ENCODE measurements around the gene CORO6.
"Not testable (repeated sequence)": the region's sequence is repeated elsewhere in the genome, so short reads cannot be mapped to it uniquely, and the experiment has no call there.

Gene CORO6

DNA sequence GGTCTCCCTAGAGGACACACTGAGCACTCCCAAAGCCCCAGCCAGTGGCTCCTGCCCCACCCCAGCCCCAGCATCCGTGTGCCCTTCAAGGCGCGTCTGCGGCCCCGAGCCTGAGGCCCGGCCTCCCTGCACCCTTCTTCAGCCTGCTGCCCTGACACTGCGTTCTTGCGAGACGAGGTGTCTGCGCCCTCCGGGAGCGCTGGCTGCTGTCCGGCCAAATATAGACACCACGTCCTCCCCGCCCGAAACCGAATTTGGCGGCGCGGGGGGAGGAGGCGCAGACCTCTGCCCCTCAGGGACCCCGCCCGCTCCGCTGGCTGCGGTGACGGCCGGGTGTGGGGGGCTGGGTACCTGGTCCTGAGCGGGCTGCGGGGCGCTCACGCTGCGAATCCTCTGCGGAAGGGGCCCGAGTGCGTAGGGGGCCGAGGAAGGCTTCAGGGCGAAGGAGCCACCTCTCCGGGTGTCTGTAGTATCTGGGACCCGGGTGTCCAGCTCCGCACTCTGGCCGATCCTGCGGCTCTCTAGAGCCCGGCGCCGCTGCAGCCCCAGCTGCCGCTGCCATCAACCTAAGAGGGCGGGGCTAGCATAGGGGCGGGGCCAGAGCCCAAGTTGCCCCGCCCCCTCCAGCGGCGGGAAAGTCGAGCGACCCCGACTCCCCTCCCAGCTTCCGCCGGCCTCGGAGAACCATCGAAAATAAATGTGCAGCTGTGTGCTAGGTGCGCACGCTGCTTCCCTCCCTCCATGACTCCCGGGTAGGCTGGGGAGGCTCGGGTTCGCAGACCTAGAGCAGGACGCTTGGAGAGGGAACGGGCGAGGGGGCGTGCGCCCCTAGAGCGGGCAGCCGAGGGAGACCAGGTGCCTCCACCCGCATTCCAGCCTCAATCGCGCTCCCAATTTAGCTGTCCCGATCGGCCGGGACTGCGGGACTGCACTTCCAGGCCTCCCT, at the start of gene CORO6:
Gene CORO6, minus strand, starts transcription at position 576 of the 946 bp plus-strand sequence. CDS start 1,491 bp downstream, outside the sequence.
- peak; percentile 63 for DNase-seq (ENCODE audit: low read depth)

DNA sequence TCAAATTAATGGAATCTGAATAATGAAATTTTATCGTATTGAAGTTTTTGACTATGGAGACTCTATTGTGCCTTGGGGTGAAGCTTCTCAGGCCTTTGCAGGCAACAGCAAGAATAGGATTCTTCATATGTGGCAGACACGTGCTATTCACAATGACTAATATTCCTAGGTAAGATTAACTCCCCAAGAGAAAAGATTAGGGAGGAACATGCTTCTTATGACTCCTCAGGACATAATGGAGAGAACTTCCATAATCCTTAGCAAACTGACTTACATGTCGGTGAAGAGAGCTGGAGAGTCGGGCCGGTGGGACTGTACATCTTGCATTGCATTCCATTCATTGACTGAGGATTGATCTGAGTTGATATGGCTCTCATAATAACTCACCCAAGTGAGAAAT, 48.9 kb upstream of the CORO6 start:
- DNase-seq (ENCODE audit: low read depth) = no peak

- no peak for DNase-seq (ENCODE audit: low read depth)
These were observed 46.6 kb upstream of the CORO6 start for GRCh38 chr17:29669266-29669665.

- no peak for DNase-seq (ENCODE audit: low read depth)
These were observed 45.3 kb upstream of the CORO6 start for GRCh38 chr17:29667969-29668368.

DNA sequence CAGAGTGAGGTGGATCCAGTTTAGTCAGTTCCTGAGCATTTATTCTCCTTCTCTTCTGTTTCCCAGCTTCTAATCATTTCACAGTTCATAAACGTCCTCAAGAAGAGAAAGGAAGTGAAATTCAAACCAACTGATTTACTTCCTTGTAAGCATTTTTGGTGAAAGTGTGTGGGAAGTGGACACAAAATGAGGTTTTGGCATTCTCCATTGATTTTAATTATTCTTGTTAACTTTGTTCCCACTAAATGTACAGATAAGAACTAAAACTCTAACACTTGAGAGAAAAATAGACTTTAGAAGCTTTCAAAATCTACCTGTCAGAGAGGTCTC, 42.7 kb upstream of the CORO6 start:
- DNase-seq (ENCODE audit: low read depth) = no peak

GRCh38 chr17:29664743-29665480, 42.2 kb upstream of the CORO6 start:
- no peak for DNase-seq (ENCODE audit: low read depth)

GRCh38 chr17:29663155-29663554, 40.4 kb upstream of the CORO6 start:
- no peak for DNase-seq (ENCODE audit: low read depth)

GRCh38 chr17:29661213-29661612, 38.5 kb upstream of the CORO6 start:
- DNase-seq (ENCODE audit: low read depth) = no peak

DNA sequence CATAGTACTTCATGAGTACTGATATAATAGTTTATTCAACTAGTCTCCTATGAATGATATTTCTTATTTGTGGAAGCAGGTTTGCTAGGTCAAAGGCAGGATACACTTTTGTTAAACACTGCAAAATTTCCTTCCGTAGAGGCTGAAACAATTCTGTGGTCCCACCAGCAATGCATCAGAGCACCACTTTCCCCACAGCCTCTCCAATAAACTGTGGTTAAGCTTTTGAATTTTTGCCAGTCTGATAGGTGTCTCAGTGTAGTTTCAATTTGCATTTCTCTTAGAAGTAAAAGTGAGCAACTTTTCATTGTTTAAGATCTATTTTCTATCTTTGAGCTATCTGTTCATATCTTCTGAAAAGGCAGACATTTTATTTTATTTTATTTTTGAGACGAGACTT, 36.4 kb upstream of the CORO6 start:
- no peak for DNase-seq (ENCODE audit: low read depth)

DNA sequence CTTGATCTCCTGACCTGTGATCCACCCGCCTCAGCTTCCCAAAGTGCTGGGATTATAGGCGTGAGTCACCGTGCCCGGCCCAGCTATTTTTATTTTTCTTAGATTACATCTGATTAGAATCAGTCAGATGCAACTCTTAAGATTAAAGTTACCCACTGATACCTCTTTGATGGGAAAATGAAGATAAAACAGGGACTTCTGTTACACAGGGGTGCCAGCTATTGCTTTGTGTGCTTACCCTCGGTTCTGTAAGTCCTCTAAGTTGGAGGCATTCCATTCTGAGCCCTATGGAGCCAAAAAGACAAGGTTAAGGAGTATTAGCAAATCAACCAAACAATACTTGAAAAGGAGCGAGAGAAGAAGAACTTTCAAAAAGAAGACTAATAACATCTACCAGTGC, 32.6 kb upstream of the CORO6 start:
- no peak for DNase-seq (ENCODE audit: low read depth)

DNA sequence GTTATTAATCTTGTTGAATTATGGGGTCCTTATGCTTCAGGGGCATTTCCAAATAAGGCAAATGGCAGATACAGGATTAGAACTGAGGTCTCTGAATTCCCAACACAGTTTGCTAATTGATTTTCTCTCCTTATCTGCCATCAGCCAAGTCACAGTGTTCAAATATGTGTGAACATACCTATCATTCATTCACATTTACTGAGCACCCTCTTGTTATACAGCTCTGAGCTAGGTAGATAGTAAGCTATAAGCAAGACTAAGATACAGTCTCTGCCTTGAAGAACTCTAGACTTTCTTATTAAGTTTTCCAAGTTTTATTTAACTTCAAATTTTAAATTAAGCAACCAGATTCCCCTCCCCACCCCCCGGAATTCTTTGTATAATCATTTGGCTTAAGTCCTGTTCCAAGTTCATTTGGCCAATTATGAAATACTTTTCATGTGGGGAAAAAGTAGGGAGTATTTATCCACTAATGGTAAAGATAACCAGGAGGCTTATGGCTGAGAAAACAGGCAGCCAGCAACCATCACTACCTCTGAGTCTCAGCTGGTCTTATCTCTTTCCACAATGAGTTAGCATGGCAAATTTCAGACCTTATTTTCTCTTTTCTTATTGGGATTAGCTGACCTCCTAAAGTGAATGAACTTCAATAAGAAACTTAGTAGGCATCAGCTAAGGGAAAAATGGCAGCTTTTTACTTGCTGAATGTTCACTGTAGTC, 31.4 kb upstream of the CORO6 start:
- no peak for DNase-seq (ENCODE audit: low read depth)

- DNase-seq (ENCODE audit: low read depth) = no peak
These were observed 30.3 kb upstream of the CORO6 start for GRCh38 chr17:29652976-29653375.

GRCh38 chr17:29651913-29652312, 29.2 kb upstream of the CORO6 start:
- DNase-seq (ENCODE audit: low read depth) = not testable (repeated sequence)

DNA sequence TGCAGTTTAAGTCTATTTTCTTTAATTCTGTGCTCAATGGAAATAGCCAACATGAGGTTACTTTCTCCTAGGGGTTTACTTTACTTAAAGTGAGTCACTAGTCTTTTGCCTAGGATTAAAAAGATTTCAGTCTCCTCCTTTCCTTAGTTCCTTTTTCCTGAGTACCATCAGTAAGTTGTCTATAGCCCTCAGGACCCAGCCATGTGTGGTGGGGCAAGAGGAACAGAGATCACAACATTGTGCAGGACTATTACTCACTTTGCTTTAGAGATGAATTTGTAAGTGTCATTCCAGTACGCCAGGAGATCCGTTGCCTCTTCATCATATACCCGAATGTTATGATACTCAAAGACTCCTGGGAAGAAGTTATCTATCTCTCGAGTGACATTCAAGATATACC, 27.7 kb upstream of the CORO6 start:
- no peak for DNase-seq (ENCODE audit: low read depth)

DNA sequence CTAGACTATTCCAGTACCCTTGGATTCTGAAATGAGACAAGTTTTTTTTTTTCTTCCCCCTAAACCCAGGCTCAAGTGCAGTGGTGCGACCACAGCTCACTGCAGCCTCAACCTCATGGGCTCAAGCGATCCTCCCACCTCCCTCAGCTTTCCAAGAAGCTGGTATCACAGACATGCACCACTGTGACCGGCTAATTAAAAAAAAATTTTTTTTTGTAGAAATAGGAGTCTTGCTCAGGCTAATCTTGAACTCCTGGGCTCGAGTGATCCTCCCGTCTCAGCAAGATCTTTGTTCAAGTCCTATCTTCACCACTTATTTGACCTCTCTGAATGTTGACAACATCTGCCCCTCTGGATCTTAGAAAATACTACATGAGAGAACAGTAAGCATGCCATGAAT, 26.6 kb upstream of the CORO6 start:
- DNase-seq (ENCODE audit: low read depth) = no peak

DNA sequence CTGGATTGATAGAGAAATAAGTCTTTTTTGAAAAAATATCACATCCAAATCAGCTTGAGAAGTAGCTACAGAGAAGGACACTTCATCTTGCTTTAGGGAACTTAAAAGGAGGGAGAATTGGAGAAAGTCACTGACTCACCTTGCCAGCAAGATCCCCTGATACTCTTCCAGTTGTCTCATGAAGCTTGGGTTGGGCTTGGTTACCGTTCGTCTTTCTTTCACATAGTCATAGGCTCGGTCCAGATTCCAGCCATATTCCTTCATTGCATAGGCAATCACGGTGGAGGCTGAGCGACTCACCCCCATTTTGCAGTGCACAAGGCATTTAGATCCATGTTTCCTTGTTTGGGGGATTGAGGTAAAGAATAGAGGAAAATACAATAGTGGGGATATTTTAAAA, 25.3 kb upstream of the CORO6 start:
- DNase-seq (ENCODE audit: low read depth) = no peak

DNA sequence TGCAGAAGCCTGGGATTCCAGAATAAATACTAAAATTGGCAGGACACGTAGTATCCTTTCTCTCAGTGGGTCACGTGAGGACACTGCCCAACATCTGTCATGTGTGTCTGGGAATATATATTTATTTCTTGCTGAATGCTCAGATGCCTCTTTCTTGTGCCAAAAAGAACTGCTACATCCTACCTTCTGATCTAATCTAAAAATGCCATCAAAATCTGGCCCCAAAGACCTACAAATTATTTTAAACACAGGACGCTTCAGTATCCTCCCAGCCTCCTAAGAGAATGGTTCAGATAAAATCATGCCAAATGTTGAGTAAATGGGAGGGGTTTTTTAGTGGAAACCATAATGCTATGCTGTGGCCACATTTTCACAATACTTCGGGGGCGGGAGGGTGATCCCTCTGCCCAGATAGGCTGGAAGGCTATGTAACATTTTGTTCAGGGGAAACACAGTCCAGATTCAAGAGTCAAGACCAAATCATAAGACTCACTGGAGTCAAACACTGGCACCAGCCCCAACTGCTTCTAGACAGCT, 22.9 kb upstream of the CORO6 start:
- DNase-seq (ENCODE audit: low read depth) = no peak

GRCh38 chr17:29643817-29644160, 21.1 kb upstream of the CORO6 start:
- DNase-seq (ENCODE audit: low read depth) = no peak

DNA sequence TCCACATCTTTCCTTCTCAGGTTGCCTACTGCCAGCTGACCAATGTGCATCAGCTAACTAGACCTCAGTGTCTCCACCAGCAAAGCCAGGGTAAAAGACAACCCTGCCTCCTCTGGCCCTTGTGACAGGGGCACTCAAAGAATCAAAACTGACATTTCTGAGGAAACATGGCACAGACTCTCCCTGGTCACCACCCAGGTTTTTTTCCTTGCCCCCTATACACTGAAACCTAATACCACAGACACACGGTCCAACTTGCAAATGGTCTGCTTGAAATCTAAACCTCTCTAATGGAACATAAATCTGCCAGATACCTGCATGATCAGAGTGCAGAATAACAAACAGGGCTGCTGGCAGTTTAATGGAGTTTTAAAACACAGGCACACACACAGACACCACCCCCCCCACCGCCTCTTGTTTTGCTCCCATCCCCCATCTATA, 19.5 kb upstream of the CORO6 start:
- DNase-seq (ENCODE audit: low read depth) = no peak

GRCh38 chr17:29640981-29641642, 18.4 kb upstream of the CORO6 start:
- DNase-seq (ENCODE audit: low read depth) = no peak

DNA sequence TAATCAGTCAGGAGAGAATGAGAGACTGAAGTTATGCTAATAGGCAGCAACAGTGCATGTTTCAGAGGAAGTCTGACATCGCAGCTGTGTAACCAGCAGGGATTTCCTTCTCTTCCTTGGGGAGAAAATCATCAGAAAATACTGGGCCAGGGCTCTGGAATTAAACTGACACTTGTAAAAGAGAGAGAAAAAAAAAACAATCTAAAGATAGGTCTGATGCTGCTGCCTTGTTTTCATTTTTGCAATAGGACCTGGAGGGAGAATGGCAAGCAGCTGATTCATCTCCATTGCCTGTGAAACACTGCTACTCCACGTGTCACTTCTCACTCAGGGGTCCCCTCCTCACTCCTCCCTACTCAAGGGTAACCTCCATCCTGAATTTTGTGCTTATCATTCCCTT, 17.7 kb upstream of the CORO6 start:
- no peak for DNase-seq (ENCODE audit: low read depth)

DNA sequence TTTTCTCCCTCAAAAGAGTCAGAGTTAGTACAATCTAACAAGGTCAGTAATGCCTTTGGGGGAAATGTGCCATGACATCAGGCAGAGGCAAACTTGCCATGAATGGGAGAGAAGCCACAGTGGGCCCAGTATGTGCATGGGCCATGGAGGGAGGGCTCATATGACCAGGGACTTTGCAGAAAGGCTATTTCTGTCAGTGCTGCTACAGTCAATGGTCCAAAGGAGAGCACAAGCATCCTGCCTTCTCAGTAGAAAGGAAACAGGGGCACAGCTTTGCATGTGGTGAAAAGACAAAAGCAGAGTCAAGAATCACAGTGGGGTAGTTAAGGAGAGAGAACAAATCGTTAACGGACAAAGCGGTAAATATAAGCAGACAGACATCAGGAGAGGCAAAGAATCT, 11.2 kb upstream of the CORO6 start:
- no peak for DNase-seq (ENCODE audit: low read depth)

Data from activated T-cell treated with anti-CD3 and anti-CD28 coated beads for 1 hour (primary cell).